Fibroblast of upper back skin (primary cell): ENCODE data around the gene AKAIN1.

Experiments
- DNase-seq: peaks from one replicate; pipeline ENCODE4 v3.0.0-alpha.2; 2013

Gene AKAIN1, protein sequence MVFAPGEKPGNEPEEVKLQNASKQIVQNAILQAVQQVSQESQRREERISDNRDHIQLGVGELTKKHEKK

DNA sequence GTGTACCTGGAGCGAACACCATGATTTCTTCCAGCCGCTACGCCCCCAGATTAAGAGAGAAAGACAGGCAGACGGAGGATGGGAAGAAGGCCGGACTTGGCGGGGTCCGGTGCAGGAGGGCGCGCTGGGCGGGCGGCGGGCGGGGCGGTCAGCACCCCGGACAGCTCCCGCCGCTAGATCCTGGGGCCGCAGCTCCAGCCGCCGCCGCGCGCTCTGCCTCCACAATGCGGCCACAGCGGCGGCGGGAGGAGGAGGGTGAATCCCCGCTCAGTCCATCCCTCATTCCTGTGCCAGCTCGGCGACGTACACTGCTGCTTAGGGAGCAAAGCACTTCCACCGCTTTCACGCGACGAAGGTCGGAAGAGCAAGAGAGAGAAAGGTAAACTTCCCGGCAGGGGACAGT, at the start of gene AKAIN1:
TSS of gene AKAIN1 (minus strand) at position 226 of the 403 bp plus-strand sequence. CDS start at position 22, 204 bp downstream.
- peak; percentile 34 for DNase-seq

DNA sequence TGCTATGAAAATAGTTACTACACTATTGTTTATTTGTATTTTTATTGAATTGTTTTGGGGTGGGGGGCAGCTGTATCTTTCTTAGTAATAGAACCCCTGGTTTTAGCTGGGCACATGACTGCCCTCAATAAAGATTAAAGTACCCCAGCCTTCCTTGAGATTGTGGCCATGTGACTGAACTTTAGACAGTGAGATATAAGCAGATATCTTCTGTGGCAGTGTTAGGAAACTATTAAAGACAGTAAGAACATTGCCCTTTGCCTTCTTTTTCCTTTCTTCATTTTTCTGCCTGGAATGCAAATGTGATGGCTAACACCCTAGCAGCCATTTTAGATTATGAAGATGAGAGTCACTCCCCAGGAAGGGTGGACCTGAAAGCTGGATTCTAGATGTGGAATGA, 47.9 kb upstream of the AKAIN1 start:
- no peak for DNase-seq

DNA sequence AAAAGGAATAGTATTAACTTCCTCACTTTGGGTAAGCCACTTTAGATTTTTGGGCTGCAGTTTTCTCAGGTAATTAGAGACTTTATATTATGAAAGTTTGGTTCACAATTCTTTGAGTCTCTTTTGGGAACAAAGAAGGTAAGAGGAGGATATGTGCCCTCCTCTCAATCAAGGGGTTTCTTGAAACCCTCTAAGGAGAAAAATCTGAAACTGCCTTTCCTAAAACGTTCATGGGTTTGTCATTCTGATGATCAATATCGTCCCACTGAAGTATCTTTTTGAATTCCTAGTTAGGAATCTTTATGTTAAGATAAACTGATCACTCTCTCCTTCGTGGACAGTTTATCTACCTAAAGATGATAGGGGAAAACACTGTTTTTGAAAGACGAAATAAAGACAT, 42.4 kb upstream of the AKAIN1 start:
- no peak for DNase-seq

DNA sequence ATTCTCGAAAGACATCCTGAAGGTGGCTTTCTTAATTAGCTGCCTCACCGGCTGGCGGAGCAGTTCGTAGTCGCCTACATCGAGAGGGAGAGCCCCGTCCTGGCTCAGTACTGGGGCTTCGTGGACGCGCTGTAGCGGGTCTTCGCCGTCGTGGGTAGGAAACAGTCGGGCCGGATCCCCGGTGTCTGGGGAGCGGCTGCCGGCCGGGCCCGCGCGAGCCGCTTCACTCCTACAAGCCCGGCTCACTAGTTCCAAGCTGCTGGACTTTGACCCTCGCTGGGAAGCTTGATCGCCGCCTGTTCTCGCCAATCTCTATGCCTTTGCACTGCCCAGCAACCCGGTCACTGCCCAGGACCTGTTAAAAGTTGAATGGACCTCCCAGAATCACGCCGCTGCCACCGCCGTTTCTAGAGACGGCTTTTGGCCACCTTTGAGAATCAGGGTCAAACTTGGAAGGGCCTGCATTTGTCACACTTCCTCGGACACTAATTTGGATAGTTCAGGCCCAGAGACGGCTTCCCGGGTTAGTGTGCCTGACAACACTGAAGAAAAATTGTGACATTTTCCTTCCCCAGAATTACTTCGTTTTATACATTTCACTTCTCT, 41.4 kb upstream of the AKAIN1 start:
- peak; percentile 28 for DNase-seq

DNA sequence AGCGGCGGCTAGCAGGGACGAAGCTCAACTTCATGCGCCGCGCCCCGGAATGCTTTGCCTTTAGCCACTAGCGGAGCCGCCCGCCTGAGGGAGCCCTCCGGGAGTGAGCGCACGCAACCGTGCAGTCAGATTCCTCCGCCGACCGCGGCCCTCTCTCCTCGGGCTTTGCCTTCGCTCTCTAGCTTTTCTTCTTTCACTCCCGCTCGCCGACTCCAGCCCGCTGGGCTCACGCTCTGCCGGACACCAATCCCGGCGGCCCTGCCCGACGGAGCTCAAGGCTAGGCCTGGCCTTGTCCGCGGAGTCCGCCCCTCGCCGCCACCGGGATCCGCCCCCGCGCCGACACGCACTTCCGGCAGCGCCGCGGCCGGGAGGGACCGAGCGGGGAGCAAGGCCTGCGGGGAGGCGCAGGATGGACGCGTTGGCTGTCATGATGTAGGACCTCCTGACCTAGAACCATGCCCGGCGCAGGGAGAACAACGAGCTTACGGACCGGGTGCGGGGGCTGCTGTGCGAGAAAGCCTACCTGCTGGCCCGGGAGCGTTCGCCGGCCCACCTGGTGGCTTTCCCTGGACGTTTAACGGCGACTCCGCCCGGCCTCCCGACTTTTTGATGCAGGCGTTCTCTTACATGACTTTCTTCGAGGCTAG, 40.8 kb upstream of the AKAIN1 start:
- DNase-seq: peak; percentile 82

DNA sequence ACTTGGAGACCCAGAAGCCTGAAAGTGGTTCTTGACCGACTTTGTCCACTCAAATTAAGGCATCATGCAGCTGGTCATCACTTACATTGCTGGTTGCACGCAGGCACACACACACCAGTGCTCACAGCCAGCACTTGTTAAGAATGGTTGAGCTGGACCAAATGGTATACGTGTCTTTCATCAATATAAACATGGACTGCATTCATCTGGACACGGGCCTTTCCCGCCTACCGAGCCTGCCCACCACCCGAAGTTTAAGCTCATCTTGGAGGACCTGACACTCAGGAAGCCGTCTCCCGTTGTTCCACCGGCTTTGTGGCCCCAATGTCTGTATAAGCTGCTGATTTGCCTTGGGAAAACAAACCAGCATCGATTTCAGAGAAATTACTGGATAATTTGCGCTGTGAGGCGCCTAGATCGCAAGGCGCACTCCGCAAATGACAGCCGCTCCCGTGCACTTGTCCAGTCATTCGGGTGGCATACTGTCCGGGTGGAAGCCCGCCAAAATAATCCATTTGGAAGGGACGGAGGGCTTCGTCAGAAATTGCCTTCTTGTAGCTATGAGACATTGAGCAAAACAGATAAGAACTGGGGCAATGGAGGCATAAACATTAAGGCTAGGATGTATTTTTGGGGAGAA, 40.1 kb upstream of the AKAIN1 start:
- DNase-seq: peak; percentile 1

DNA sequence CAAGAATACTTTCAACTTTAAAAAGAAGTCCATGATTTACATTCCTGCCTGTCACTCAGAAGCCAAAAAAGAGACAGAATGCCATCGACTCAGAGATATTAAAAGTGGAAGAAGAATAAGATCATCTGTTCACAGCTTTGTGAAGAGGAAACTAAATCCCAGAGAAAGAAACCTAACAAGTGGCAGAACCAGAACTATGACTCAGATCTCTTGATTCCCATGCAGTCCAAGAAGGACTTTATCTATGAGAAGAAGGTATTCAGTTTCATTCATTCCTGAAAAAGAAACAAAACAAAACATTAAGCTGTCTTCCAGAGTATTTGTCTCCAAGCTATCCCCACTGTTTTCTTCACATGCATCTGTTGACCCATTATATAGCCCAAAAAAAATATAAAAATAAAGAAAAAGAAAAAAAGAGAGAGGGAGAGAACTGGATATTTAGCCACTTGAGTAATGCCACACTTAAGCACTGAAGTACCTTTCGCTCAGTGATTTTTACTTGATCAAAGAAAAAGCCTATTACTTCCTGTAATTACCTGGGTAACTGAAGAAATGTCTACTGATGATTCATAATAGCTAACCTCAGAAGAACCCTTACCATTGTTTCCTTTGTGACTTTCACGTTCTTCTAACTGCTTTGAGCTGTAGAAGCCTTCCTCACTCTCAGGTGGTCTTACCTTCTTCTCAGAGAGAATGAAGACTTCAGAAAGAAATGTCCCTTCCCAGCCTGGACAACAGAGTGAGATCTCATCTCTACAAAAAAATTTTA, 17.7 kb upstream of the AKAIN1 start:
- DNase-seq: no peak

DNA sequence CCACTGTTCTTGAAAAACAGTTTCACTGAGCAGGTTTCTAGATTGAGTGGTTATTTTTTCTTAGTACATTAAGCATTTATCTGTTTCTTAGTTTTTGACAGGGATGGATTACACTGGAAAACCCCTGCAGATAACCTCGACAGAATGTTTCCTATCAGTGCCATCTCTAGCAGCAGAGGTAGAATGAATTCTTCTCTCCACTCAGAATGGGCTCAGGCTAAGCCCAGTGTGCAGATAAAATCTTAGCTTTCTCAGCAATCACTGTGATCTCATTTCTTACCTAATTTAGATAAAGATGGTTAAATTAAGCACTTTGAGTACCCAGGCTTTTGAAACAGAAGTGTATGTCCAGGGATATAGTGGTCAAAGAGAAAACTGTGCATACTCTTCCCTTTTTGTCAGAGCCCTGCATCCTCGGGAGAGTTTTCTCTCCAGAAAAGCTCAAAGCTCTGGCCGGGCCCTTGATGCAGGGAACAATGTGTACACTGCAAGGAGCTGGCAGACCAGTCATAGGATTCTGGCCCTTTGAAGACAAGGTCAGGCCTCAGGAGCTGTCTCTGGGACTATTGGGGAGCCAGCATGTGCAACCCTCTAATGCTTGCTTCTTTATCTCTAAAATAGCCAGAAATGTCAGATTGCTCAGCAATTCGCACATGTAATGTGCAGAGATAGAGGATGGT, 10.6 kb upstream of the AKAIN1 start:
- DNase-seq: no peak

DNA sequence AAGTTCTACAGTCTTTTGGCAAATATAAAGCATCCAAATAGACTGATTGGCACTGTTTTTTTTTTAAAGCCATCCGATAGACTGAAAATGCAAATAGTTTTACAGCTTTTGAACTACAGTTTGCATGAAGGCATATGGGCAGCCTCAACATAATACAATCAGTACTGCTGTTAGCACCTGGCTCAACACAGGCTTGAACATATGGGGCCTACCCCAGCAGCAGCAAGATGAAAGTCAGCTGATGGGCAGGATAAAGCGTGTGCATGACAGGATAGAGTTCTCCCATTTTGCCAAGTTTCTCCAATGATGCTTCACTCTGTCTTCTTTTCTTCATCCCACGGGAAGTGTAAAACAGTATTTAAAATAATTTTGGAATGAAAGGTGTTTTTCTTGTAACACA, 1.3 kb upstream of the AKAIN1 start:
- DNase-seq: no peak

DNA sequence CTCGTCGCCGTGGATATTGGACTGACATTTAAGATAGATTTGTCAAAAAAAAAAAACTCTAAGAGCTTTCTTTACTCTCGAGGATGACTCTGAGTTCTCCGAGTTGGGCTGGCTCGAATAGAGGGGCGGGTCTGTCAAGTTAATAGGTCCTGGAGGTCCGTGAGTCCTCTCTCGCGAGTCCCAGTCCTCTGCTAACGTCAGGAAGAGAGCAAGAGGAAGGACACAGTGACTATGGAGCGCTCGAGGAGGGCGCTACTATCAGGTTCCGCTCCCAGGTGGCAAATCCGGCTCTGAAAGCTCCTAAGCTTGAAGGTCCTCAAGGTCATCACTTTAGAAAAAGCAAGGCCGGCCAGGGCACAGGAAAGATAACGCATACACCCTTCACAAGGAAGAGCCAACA, 404 bp upstream of the AKAIN1 start:
- DNase-seq: no peak

DNA sequence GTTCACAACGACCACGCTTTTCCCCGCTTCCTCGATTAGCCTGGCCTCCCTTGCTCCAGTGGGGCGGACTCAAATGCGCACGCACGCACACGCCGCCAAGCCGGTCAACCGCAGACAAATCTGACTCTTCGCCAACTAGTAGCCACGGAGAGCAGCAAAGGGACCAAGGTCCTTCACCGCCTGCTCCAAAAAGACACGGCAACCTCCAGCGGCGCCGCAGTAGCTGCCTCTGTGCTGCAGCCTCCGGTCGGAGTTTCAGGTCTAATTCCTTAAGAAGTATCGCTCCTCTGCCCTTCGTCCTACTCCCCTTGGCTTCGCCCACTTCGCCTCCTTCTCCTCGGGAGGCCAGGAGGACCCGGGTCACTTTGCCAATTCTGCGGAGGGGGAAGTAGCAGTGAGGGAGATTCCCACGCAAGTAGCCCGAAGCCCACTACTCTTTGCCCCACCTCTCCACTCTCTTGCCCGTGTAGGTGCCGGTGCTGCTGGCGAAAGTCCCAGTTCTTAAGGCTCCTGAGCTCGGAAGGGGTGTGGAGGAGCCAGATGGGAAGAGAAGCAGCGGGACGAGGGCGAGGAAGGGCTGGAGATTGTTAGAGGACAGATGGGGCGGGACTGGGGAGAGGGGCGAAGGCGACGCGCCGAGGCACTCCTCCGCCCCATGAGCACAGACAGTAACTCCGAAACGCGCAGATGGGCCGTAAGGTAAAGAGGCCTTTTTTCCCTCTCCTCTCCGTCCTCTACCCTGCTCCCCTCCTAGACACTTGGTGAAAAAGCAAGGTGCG, 615 bp downstream of the AKAIN1 start:
- no peak for DNase-seq

DNA sequence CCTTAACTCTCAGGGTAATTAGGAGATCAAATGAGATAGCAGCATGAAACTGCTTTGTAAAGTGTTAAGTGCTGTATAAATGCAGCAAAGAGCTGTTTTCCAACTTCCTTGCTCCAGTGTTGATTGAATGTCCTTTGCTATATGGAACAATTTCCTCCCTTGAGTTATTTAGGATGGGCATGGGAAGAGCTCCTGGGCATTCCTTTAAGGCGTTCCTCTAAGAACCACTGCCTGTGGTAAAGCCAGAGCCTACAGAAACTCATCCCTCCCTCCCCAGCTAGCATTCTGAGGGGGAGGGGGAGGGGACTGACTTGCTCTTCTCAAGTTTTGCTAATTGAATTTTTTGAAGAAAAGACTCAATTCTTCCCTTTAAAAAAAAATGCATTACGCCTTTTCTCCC, 1.4 kb downstream of the AKAIN1 start:
- DNase-seq: no peak

DNA sequence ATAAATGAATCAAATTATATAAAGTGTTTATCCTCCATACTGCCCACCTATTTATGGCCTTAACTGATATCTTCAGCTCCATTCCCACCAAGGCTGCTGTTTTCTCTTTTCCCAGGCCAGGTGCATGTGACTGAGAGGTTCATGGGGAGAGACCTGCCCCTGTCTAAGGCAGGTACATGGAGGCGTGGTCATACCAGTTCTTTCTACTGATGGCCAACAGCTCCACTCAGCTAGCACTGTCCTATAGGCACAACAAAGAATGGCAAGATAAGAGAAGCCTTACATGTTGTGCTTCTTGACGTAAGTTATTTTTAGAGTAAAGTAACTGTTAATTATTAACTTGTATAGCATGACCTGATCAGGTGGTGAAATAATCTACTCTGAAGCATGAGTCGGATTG, 16.8 kb downstream of the AKAIN1 start:
- no peak for DNase-seq

DNA sequence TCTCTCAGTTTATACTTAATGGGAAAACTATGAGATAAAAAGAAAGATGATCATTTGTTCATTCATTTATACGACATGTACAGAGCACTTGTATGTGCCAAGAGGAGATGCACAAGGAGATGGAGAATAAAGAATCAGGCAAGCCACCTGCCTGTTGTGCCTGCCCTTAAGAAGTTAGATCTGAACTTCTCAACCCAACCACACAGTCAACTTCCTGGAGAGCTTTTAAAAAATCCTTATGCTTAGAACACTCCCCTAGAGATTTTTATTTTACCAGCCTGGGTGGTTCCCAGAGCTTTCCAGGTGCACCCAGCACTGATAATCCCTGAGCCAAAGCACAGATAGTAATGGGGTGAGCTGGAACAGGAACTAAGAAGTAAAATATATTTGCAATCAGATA, 18.5 kb downstream of the AKAIN1 start:
- no peak for DNase-seq

DNA sequence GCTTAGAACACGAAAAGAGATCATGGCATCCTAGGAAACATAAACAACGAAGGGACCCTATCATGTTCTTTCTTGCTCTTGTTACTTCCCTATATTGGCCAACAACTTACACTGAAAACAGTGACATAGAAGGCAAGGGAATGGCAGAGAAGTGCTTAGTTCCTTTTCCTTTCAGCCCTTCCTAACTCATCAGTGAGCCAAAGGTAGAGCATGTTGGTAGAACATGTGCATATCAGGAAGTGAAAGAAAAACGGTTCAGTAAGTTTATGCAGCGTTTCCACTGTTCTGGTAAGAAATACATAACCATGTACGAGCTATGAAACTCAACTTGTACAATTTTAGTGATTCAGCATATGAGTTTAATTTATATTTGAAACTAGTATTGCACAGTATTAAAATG, 21.7 kb downstream of the AKAIN1 start:
- no peak for DNase-seq

DNA sequence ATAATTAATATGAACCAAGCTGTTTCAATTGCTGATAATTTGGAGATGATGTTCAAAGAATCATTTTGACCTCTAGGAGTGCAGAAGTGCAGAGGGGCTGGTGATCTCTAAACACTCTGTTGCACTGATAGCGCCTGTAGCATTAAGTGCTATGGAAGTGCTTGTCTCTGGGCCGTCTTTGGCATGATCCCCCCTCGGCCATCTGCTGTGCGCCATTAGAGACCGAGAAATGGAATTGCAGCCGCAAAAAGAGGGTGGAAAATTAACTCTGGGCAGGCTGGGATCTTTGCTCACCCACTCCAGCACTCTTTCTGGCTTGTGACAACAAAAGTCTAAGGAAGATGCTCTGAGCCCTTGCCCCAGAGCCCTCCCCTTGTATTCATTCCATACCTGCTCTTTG, 23.4 kb downstream of the AKAIN1 start:
- no peak for DNase-seq

DNA sequence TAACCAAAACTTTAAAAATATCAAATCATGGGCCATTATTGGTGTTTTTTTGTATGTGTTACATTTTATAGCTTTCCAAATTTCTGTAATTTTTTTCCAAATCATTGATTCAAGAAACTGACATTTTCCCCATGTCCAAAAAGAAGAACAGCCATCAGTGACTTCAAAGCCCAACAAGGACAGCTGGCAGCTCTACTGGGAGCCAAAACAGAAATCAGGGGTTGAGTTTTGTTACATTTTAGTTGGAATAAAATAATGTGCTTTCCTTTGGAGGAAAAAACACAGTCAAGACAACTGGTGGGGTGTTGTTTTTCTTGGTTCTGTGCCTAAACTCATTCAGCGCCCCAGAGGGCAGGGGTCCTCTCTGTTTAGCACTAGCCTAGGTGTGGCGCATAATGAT, 23.8 kb downstream of the AKAIN1 start:
- DNase-seq: no peak

DNA sequence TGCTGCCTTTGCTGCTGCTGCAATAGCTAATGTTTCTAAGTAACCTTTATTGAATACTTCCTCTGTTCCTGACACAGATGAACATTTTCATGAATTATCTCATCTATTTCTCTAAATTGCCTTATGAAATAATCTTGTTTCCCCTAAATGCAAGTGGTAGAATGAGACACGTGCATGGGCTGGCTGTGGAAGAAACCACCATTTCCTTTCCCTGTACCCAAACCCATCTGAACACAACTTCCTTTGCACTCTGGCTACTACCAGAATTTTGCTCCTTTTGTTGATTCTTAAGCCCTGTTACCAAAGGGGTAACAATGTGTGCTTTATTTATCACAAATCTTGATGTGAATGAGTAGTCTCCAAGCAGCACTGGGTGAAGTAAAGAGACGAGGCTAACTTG, 29.2 kb downstream of the AKAIN1 start:
- no peak for DNase-seq

DNA sequence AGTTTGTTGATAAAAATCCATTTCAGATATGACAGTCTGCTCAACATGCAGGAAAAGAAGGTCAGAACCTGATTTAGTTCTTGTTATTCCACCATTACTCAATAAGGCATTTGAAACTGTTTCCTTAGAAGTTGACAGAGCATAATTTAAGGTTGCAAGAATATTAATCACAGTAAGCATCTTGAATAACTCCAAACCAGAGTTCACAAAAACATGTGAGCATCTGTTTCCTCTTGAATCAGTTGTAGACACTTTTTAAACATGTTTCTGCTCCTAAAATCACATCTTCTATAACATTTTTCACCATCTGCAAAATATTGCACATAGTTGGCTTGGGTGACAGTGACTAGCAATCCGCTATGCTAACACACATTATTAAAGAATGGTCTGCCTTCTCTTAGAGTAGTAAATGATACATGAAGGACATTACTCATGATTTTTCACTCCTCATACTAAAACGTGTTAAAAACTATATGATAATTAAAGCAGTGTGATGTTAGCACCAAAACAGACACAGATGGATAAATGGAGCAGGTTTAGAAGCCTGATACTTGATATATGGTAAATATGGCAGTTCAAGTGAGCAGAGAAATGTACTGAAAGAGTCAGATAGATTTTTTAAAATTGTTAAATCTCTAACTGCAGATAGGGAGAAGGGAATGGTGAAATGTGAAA, 30.3 kb downstream of the AKAIN1 start:
- DNase-seq: no peak

DNA sequence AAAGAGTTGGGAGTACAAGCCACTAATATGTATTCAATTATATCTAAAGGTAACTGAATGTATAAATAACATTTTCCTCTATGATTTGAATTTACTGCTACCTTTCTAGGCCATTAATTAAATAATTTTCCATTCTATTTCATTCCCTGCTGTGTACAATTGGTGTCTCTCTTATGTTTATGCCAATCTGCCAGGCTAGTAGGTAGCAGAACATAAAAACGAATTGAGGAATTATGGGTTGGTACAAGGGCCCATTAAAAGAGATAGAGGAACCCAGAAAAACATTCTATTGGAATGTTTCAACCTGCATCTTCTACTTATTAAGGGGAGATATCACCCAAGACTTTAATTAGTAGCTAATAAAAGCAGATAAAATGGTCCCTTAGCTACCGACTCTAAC, 32.2 kb downstream of the AKAIN1 start:
- DNase-seq: no peak

DNA sequence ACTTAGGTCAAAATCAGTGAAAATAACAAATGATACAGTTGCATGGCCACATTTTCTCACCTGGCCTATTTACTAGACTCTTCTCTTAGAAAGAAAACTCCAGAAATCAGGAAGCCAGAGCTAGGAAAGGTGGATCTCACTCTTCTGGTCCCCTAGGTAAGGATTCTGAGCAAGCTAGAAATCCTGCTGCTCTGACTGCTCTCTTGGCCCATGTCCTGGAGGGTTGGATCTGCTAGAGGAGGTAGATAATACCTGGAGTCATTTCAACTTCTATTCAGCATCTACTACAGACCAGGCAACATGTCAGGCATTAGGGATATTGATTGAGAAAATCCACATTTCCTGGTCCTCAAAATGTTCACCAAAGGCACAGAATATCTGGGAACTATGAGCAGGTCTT, 34.9 kb downstream of the AKAIN1 start:
- DNase-seq: no peak

DNA sequence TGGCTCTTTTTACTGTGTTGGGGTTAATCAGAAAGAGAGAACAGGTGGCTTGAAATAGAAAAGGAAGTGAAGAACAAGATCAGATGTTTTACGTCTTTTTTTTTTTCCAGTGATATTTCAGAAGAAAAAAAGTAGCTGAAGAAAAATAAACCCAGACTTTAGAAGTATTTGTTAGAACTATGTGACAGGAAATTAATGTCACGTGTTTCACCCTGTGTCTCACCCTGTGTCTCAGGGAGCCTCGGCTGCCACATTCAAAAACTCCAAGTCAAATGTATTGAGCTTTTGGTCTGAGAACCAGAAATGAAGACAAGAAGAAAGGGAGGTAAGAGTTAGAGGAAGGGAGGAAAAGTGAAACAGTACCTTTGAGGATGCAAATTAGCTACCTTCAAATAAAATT, 38.0 kb downstream of the AKAIN1 start:
- DNase-seq: no peak
